HG02938 (cell line): Measurements from ENCODE around the gene IL1R2.

Experiments used
- ATAC-seq: cut with Tn5 transposase; IDR thresholded peaks from one replicate; pipeline ENCODE4 v1.9.1; 2021; ENCODE audit warnings: mild to moderate bottlenecking, moderate library complexity; ENCODE audit not compliant: unreplicated experiment

IL1R2 gene

DNA sequence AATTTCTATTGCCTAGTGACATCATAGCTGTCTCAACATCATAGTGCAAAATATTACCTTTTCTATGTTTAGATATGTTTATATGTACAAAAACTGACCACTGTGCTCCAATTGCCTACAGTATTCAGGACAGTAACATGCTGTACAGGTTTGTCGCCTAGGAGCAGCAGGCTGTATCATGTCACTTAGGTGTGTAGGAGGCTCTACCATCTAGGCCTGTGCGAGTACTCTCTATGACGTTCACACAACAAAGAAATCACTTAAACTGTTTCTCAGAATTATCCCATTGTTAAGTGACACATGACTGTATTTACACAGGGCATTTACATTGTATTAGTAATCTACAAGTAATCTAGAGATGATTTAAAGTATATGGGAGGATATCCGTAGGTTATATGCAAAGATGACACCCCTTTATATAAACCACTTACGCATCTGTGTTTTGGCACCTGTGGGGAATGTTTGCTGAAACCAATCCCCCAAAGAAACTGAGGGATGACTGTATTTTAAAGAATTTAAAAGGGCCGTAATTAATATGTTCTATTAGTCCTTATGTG, 24.7 kb downstream of the IL1R2 start:
- no peak for ATAC-seq

DNA sequence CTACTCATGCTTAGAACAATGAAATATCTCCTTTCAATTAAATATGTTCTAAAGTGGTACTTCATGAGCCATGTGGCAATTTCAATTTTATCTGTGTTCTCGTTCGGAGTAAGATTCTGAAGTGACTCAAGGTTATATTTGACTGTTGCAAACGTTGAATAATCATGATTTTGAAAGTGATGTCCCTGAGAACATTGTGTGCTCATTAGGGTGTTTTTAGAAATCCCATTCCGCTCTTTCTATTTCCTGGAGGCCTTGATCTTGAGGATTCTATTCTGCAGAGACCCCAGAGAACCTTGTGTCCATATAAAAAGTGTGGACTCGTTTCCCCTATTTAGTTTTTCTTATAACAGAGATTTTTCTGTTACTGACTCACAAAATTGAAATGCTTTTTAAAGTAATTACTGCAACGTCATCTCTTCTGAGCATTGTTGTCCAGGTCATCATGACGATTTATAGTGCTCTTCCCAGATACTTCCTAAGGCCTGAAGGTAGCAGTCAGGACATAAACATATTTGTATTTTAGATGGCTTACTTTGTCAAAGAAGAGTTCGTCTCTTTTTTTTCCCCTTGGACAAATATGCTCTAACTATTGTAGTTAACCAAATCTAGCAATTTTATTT, 27.2 kb downstream of the IL1R2 start:
- ATAC-seq, result no peak

DNA sequence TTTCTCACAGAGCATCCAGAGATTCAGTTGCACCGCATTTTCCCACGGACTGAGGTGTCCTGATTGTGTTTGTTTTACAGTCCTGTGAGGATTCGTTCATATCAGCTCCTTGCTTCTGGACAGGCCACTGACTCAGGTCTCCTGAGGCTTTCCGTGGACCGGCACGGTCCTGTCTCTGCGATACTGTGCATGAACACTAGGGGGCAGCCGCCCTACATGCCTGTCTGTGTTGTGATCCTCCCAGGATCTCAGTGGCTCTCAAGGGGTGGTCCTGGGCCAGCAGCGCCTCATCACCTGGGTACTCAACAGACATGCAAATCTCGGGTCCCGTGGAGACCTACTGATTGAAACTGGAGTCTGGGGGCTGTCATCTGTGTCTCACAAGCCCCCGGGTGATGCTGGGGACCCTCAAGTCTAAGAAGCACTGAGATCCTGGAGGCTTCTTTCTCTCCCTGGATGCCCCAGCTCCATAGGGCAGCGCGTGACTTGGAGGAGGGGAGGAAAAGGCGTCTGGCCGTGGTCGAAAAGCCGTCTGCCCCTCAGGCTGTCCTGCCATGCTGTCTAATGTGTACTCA, 28.9 kb downstream of the IL1R2 start:
- ATAC-seq, result no peak

DNA sequence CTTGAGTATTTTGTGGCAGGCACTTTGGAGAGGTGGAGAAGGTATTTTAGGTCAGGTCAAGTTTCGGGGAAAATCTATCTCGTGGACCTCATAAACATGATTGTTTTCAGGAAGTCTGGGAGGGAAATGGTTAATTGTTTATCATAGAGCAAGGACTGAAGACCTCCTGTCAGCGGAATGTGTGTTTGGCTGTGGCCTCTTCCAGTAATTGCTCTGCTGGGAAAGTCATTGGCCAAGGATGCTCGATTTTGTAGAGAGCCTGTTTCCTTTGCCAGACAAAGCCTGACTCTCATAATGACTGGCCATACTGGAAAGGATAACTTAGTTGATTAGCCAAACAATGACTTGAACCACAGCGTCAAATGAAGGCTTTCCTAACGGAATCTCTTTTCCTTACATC, 30.0 kb downstream of the IL1R2 start:
- no peak for ATAC-seq

DNA sequence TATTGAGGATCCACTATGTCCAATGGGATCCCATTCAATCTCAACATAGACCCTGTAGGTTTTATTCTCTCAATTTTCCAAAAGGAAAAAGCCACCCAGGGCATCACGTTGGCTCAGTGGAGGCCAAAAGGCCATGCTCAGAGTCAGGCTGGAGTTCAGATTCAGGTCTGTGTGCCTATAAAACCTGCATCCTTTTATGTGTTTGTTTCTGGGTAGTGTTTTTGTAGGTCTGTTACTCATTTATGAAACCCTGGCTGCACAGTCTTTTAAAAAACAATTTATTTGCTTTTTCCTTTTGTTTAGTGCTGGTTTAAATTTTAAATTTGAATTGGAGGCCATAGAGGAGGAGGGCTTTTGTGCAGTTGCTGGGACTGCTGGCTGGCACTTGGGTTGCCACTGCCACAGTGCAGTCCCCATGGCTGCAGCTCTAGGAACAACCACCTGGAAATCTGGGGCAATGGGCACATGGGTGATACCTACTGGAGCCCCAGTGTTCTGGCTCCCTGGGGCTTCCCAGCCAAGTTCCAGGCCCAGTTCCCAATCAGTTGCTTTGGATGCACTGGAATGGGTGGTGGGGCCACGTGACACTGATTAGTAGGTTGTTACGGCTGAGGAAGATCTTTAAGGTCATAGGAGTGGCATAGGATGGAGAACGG, 31.3 kb downstream of the IL1R2 start:
- no peak for ATAC-seq

DNA sequence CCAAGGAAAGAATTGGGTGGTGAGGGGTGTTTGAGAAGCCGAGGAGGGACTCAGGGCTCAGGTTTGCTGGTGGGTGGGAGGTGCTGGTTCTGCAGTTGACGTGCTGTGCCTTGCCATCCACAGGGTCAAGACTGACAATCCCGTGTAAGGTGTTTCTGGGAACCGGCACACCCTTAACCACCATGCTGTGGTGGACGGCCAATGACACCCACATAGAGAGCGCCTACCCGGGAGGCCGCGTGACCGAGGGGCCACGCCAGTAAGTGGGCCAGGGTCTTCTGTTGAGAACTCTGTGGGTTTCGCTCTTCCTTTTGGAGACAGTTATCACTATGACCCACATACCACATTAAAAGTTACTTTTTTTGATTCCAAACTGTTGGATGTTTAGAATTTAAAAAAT, 32.6 kb downstream of the IL1R2 start:
- ATAC-seq, result no peak

DNA sequence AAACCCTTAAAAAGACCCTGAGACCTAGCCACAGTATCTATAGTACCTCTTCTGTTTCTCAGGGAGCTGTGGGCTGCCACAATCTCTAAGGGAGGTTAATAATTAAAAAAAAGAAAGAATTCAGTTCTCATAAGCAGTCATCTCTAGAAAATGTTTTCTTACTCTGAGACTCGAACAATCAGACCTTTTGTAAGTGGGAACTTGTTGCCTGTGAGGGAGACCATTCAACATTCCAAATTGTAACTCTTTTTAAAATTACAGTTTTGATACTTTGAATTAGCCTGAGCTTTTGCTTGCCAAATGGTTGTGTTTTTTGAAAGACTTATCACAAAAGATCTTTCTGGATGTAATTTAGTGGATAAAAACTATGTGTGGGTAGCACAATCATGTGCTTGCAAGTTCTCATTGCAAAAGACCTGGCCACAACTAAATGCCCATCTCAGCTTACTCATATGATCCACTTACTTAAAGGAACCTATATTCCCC, 33.3 kb downstream of the IL1R2 start:
- ATAC-seq, result peak; percentile 76

DNA sequence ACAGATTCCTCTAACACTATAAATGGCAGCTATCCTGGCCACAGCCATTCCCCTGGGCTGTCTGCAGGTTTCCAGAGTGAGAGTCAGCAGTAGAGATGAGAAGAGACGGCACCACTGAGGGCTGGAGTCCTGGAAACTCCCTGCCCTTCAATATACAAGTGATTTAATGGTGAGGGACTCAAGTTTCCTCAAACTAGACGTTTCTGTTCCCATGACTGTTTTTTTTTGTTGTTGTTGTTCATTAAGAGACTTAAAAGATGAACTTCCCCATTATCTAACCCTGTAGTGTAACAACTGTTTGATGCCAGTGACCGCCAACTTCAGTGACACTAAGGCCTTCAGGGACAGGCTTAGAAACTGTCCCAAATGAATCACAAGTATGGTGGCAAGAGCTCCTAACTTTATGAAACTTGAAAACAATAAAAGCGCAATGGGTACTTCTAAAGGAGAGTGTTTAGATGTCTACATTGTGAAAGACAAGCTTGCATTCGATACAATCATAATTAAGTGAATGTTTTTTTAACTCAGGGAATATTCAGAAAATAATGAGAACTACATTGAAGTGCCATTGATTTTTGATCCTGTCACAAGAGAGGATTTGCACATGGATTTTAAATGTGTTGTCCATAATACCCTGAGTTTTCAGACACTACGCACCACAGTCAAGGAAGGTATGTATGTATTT, 34.0 kb downstream of the IL1R2 start:
- ATAC-seq, result peak; percentile 52

DNA sequence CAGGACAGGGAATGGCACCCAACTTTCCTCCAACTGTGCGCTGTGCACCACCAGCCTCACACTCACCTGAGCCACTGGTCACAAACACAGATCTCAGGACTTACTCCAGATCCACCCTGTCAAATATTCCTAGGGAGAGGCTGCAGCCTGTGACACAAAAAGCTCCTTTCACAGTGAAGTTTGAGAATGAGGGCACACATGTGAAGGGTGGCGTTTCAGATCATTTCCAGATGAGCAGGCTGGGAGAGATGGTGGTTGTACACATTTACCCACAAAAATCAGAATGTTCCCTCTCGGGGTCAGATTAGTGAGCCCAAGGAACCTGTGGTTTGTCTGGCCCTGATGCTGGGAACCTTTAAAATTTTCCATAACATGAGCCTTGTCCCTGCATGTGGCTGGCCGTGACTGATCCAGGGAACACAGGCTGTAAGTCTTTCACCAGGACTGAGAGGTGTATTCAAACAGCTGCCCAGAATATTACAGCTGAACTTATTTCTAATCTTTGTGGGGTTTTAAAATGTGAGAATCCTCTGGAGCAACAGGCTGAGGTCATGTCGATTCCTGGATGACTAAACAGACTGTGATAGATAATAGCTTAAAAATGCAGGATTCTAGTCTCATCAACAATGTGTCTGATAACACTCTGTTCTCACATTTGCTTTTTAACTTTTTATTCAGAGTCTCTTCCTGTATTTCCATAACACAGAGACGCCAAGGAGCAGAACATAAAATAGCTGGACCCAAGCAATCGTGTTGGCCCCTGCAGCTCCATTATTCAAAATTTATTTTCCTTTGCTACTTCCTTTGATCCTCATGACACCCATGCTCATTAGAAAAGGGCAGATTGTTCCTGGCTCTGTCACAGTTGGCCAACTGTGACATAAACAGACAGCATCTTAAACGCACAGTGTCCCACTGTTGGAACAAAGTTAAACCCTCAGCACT, 35.5 kb downstream of the IL1R2 start:
- ATAC-seq, result no peak

DNA sequence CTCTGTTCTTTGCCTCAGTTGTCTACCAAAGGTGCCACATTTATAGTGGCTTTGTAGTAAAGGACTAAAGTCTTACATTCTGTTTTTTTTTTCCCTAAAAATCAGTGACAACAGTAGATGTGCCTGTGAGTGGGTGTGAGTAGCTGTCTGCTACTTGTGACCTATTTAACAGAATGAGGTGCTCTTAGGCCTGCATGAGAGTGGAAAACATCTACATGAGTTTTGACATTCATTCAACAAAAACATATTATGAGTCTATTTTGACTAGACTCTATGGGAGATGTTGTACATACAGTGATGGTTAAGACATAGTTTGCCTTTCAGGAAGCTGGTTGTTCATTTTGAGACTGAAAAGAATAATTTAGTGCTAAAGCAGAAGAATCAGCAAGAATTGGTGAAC, 36.7 kb downstream of the IL1R2 start:
- no peak for ATAC-seq

DNA sequence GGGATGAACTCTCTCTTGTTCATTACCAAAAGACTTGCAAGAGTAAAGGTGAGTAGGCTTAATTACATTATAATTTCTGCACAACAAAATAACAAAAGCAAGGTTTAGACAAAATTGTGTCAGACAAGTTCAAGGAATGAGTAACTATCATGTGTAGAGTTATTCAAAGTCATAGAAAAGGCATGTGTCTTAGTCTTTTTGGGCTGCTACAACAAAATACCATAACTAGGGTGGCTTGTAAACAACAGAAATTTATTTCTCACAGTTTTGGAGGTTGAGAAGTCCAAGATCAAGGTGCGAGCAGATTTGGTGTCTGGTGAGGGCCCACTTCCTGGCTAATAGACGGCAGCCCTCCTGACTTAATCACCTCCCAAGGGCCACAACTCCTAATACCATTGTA, 37.6 kb downstream of the IL1R2 start:
- no peak for ATAC-seq

DNA sequence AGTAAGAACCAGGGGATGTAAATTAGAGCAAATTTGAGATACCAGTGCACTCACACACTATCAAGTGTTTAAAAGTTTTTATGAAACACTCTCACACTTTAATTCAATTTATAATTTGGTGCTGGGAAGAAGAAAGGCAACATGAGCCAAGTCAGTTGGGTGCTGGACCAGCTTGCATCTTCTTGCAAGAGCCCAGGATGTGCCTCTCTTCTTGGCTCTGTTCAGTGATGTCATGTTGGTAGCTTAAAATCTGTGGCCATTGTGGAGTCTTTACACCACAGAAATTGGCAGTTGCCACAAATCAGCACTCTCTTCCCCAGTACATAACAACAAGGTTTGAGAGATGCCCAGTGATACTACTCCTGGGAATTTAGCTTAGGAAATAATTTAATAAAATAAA, 38.2 kb downstream of the IL1R2 start:
- ATAC-seq, result no peak

DNA sequence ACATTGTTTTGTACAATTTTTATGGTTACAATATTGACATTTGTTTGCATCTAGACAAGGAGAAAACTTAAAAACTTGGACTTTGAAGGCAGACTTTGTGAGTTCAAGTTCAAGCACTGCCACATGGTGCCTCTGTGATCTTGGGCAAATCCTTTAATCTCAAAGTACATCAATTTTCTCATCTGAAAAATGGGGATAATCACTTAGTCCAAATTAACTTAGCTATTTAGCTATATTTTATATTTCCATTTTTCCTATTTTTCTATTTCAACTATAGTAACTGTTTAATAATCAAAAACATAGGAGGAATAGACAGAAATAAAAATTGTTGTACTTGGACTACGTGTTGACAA, 38.7 kb downstream of the IL1R2 start:
- ATAC-seq, result no peak

DNA sequence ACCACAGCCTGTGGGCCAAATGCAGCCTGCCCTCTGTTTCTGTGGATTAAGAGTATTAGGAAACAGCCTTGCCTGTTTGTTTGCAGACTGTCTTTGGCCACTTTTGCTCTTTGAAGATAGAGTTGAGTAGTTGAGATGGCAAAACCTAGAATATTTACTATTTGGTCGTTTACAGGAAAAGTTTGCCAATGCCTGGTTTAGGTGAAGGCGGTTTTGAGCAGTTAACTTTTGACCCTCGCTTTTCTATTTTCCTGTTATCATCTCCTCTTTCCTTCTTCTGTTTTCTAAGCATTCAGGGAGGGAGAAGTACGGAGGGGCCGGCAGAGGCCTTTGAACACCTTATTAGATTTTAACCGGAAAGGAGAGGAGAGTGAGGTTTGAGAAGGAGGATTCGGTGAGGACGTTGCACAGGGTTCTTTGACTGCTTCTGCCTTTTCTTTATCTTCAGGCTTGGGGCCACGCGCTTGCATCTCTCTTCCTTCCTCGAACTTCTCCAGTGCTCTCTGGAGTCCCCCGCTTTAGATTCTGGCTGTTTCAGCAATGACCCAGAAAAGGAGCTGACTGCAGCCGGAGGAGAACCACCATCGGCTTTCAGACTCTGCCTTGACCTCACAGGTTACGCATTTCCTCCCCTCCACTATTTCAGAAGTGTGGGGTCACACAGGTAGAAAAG, 39.2 kb downstream of the IL1R2 start:
- no peak for ATAC-seq

DNA sequence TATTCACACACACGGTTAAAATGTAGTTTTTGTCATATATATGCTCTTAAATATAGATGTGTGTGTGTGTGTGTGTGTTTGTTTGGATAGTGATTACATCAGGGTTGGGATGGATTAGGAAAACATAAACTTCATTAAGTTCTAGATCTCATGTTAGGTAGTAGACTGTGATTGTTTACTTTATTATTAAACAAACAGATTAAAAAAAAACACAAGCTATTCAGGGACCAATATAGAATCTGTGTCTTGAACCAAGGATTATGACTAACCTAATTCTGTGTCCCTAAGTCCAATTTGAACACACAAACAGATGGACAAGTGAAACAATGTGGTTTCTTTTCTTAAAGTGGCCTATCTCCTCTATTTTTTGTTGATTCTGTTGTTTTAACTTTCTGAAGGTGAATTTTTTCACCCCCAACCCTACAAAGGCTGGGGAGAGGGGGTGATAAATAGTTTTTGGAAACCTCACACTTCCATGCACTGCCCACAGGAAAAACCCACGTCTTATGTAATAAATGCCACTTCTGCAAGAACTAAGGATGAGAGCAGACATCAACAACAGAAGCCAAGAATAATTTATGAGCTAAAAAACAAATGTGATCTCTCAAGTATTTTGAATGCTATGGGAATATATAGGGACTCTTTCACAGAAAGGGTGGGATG, 40.7 kb downstream of the IL1R2 start:
- no peak for ATAC-seq

DNA sequence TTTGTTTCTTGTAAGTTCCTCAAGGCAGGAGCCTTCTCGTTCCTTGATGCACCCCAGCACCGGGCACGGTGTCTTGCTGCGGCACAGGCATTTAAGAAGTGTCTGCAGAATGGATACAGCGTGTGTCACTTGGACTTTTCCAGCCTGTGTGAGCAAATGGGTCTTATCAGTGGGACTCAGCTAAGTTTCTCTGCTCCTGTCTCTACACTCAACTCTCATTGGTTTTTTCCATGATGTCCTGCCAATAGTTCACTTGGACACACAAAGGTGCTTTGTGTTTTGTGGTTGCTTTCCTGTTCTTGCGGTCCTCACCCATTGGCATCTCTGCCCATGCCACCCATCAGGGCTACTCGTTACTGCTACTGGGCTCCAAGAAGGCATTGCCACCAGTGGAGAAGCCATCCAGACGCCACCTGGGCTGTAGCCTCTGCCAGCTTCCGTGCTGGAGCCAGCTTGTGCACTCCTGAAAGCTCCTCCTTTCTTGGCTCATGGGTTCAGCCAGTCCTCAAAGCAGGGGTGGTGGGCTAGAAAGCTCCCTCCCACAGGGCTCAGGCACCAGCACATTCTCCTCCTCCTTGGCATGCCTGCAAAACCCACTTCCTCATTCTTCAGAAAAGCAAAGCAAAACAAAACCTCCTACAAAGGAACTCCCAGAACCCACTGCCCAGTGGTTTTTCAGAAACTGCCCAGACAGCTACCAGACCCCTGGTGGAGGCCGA, 41.4 kb downstream of the IL1R2 start:
- peak; percentile 80 for ATAC-seq

DNA sequence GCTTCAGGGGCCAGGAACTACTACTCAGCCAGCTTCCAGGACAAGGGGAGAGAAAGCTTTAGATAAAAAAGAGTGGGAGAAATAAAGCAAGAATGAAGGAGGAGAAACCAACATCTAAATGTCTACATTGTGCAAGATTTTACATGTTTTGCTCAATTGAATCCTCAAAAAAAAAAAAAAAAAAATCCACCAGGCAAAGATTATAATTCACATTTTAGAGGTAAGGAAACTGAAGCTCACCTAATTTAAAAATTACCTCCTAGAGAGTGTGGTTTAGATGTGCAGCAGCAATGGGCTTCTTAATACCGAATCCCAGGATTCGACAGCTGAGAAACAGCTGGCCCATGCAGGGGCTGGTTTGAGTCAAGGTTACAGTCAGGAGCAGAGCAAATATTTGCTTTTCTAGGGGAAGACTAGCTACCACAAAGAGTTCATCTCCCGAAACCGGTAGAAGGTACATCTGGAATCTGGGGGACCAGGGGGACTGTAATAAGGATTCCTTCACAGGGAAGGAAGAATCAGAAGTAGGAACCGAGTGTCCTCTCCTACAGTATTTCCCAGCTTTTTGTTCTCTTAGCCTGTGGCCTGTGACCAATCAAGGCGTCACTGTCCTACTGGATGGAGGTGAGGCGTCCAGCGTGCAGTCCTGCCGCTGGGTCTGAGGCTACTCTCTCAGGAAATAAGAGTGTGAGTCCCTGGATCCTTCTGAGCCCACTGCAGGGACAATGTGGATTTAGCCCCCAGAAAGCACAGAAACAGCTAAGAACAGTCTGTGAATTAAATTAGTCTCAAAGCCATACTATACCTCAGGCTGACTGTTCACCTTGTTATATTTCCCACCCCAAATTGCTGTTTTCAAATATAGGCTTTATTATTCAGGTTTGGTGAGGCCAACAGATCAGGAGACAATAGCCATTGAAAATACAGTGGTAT, 42.3 kb downstream of the IL1R2 start:
- no peak for ATAC-seq
